Measurements from ENCODE around the gene EEF2. TPM values are rescaled to one million over a fixed set of nuclear protein-coding genes. Genes with fewer than 3 reads are reported as not detected.

Gene EEF2
- total RNA-seq, 1 donor from 2014 or later, result 3,028 TPM

DNA sequence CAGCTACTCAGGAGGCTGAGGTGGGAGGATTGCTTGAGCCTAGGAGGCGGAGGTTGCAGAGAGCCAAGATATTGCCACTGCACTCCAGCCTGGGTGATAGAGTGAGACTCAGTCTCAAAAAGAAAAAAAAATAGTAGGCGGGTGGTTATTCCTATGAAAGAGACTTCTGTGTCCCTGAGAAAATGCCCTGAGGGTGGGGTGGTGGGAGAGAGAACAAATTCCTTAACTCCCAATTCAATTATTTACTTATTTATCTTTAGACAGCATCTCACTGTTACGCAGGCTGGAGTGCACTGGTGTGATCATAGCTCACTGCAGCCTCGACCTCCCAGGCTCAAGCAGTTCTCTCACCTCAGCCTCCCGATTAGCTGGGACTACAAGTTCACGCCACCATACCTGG is 10.3 kb upstream of the EEF2 start:
- H3K27me3 Mint-ChIP-seq, result no peaks in the 10 kb centered on the region
- H3K9me3 Mint-ChIP-seq (ENCODE audit: low read depth), result peaks cover 3% of the 10 kb centered on the region
- DNase-seq (ENCODE audit: low spot score, unreplicated experiment), result no peak
- no peak overlapping the region for H3K4me3 Mint-ChIP-seq (ENCODE audit: low read depth)
- peaks cover 6% of the 10 kb centered on the region for H3K4me1 Mint-ChIP-seq (ENCODE audit: low read depth)
- H3K36me3 Mint-ChIP-seq (ENCODE audit: insufficient read depth), result no peaks in the 10 kb centered on the region
- TF ChIP-seq, protein P1, sequence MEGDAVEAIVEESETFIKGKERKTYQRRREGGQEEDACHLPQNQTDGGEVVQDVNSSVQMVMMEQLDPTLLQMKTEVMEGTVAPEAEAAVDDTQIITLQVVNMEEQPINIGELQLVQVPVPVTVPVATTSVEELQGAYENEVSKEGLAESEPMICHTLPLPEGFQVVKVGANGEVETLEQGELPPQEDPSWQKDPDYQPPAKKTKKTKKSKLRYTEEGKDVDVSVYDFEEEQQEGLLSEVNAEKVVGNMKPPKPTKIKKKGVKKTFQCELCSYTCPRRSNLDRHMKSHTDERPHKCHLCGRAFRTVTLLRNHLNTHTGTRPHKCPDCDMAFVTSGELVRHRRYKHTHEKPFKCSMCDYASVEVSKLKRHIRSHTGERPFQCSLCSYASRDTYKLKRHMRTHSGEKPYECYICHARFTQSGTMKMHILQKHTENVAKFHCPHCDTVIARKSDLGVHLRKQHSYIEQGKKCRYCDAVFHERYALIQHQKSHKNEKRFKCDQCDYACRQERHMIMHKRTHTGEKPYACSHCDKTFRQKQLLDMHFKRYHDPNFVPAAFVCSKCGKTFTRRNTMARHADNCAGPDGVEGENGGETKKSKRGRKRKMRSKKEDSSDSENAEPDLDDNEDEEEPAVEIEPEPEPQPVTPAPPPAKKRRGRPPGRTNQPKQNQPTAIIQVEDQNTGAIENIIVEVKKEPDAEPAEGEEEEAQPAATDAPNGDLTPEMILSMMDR (IDR thresholded peaks at IDR 0.05; ENCODE audit: unreplicated experiment), result no peak
- H3K27ac Mint-ChIP-seq, result no peak overlapping the region

DNA sequence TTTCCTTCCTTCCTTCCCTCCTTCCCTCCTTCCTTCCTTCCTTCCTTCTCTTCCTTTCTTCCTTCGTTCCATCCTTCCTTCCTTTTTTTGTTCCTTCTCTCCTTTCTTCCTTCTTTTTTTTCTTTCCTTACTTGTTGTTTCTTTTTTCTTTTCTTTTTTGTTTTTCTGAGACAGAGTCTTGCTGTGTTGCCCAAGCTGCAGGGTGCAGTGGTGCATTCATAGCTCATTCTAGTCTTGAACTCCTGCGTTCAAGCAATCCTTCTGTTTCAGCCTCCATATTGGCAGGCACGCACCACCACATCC is 5.5 kb upstream of the EEF2 start:
- TF ChIP-seq, protein P1 (IDR thresholded peaks at IDR 0.05; ENCODE audit: unreplicated experiment), result no peak
- peaks cover 8% of the 10 kb centered on the region for H3K4me1 Mint-ChIP-seq (ENCODE audit: low read depth)
- no peaks in the 10 kb centered on the region for H3K27me3 Mint-ChIP-seq
- no peak for DNase-seq (ENCODE audit: low spot score, unreplicated experiment)
- no peak overlapping the region for H3K27ac Mint-ChIP-seq
- peaks cover 3% of the 10 kb centered on the region for H3K9me3 Mint-ChIP-seq (ENCODE audit: low read depth)
- no peaks in the 10 kb centered on the region for H3K36me3 Mint-ChIP-seq (ENCODE audit: insufficient read depth)
- H3K4me3 Mint-ChIP-seq (ENCODE audit: low read depth), result no peak overlapping the region

- H3K4me1 Mint-ChIP-seq (ENCODE audit: low read depth), result peaks cover 25% of the 10 kb centered on the region
- peak overlapping the region; percentile 57 for H3K4me3 Mint-ChIP-seq (ENCODE audit: low read depth)
- TF ChIP-seq, protein P1 (IDR thresholded peaks at IDR 0.05; ENCODE audit: unreplicated experiment), result peak; percentile 77
- H3K27ac Mint-ChIP-seq, result peak overlapping the region; percentile 77
- peak; percentile 71 for DNase-seq (ENCODE audit: low spot score, unreplicated experiment)
- peaks cover 3% of the 10 kb centered on the region for H3K9me3 Mint-ChIP-seq (ENCODE audit: low read depth)
- no peaks in the 10 kb centered on the region for H3K27me3 Mint-ChIP-seq
- peaks cover 16% of the 10 kb centered on the region for H3K36me3 Mint-ChIP-seq (ENCODE audit: insufficient read depth)
Observed at GRCh38 chr19:3987619-3988371, 2.5 kb upstream of the EEF2 start.

DNA sequence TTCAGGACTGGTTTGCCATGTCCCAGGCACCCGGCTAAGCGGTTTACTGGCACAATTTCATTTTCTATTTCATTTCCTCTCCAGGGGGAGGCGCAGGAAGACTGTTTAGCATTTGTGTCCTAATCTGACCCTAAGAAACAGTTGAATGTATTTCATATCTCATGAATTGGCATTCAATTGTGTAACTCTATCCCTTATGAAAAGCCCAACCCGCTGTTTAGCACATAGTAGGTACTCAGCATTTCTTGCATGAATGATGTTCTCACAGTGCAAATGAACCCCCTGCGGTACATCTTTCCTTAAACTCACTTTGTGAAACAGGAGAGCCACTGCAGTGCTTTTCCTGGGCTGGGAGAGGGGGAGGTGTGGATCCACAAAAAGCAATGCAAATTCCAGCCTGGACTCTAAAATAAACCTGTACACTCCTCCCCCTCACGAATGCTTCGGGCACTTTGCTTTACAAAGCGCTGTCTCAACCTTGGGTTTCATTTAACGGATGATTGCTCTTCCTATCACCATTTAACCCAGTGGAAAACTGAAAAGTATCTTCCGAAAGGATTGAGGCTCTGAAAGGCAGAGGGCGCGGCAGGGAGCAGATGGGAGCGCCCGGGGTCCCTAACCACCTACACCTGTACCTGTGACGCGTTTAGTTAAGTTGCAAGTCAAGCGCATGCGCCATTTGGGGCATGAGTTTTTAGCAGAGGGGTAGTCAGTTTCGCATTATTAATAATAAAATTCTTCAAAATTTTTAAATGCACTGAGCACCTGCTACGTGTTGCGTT is 1.2 kb upstream of the EEF2 start:
- no peak for DNase-seq (ENCODE audit: low spot score, unreplicated experiment)

GRCh38 chr19:3985643-3986259 is 488 bp upstream of the EEF2 start:
- no peak for DNase-seq (ENCODE audit: low spot score, unreplicated experiment)
- peak overlapping the region; percentile 99 for H3K27ac Mint-ChIP-seq
- H3K4me3 Mint-ChIP-seq (ENCODE audit: low read depth), result peak overlapping the region; percentile 98
- peaks cover 25% of the 10 kb centered on the region for H3K4me1 Mint-ChIP-seq (ENCODE audit: low read depth)
- TF ChIP-seq, protein P1 (IDR thresholded peaks at IDR 0.05; ENCODE audit: unreplicated experiment), result no peak
- peaks cover under 1% of the 10 kb centered on the region for H3K9me3 Mint-ChIP-seq (ENCODE audit: low read depth)
- H3K27me3 Mint-ChIP-seq, result no peaks in the 10 kb centered on the region
- peaks cover 24% of the 10 kb centered on the region for H3K36me3 Mint-ChIP-seq (ENCODE audit: insufficient read depth)

More for the DNA sequence above, 1.2 kb upstream of the EEF2 start:
- Mint-ChIP-seq H3K27me3 (no peaks in the 10 kb centered on the region), H3K4me1 (ENCODE audit: low read depth) (peaks cover 25% of the 10 kb centered on the region), H3K27ac (peak overlapping the region; percentile 99), H3K9me3 (ENCODE audit: low read depth) (peaks cover 3% of the 10 kb centered on the region), H3K4me3 (ENCODE audit: low read depth) (peak overlapping the region; percentile 98), H3K36me3 (ENCODE audit: insufficient read depth) (peaks cover 21% of the 10 kb centered on the region)
- TF ChIP-seq, protein P1 (IDR thresholded peaks at IDR 0.05; ENCODE audit: unreplicated experiment), result peak; percentile 55
